CD4-positive, alpha-beta T cell (primary cell): ENCODE data around the gene SH3BGRL3. TPM values are rescaled to one million over a fixed set of nuclear protein-coding genes. Genes with fewer than 3 reads are reported as not detected.

Source experiments
- ATAC-seq: fragments of 200-7000 bp; cut with Tn5 transposase; one replicate; pipeline ENCODE4 v1.10.0; 2022; ENCODE audit warnings: mild to moderate bottlenecking; ENCODE audit not compliant: poor library complexity
- CTCF ChIA-PET: fragments of 350-600 bp; sonication (Branson Sonifier 250); formaldehyde crosslinking; loops from one replicate; lab custom pipeline; 2021; ENCODE audit warnings: antibody characterized with exemption, inconsistent platforms; lab: Charles Lee
- POLR2A ChIA-PET: fragments of 350-600 bp; sonication (Branson Sonifier 250); formaldehyde crosslinking; loops from one replicate; lab custom pipeline; 2021; ENCODE audit warnings: antibody characterized with exemption, inconsistent platforms; lab: Charles Lee
- DNase-seq, 14 experiments: peaks; one replicate each; pipeline ENCODE4 v3.0.0-alpha.2; 2013 to 2020; ENCODE audit warnings: mixed read lengths in 2 of 14
- H3K27ac ChIP-seq, 2 donors: one replicate each; pipeline versions ENCODE4 v1.5.1 to v1.7.0; 2013; ENCODE audit warnings: low read length in 2 of 2, low read depth in 1 of 2, mild to moderate bottlenecking in 1 of 2
- H3K27me3 ChIP-seq, 2 experiments: 1 replicate in 1 of 2; 2 replicates in 1 of 2; pipeline versions ENCODE4 v1.6.1 to v1.7.0; 2013; ENCODE audit warnings: low read length in 2 of 2, control low read depth in 1 of 2, mild to moderate bottlenecking in 1 of 2, moderate library complexity in 1 of 2; ENCODE audit not compliant: insufficient read depth in 2 of 2, control insufficient read depth in 1 of 2
- H3K36me3 ChIP-seq: one replicate; pipeline ENCODE4 v1.6.1; 2013; ENCODE audit warnings: low read length, control low read depth; ENCODE audit not compliant: insufficient read depth
- H3K4me1 ChIP-seq: one replicate; pipeline ENCODE4 v1.6.1; 2013; ENCODE audit warnings: low read length, control low read depth; ENCODE audit not compliant: insufficient read depth
- H3K4me3 ChIP-seq: one replicate; pipeline ENCODE4 v1.5.1; 2013; ENCODE audit warnings: mild to moderate bottlenecking, low read length, moderate library complexity
- H3K9me3 ChIP-seq, 2 experiments: 1 replicate in 1 of 2; 2 replicates in 1 of 2; pipeline versions ENCODE4 v1.6.1 to v1.7.0; 2013; ENCODE audit warnings: low read length in 2 of 2, mild to moderate bottlenecking in 2 of 2, control low read depth in 1 of 2, moderate library complexity in 1 of 2; ENCODE audit not compliant: control insufficient read depth in 1 of 2, insufficient read depth in 1 of 2
- H3K27ac Mint-ChIP-seq: one replicate; pipeline ENCODE4 v1.8.0; 2020; ENCODE audit warnings: mixed read lengths
- H3K27me3 Mint-ChIP-seq: one replicate; pipeline ENCODE4 v1.8.0; 2021; ENCODE audit warnings: mixed read lengths
- H3K36me3 Mint-ChIP-seq: one replicate; pipeline ENCODE4 v1.8.0; 2021; ENCODE audit warnings: low read depth, mixed read lengths
- H3K4me1 Mint-ChIP-seq: one replicate; pipeline ENCODE4 v1.8.0; 2021; ENCODE audit warnings: low read depth, mixed read lengths
- H3K4me3 Mint-ChIP-seq: one replicate; pipeline ENCODE4 v1.8.0; 2020; ENCODE audit warnings: mild to moderate bottlenecking, mixed read lengths
- H3K9me3 Mint-ChIP-seq: one replicate; pipeline ENCODE4 v1.8.0; 2020; ENCODE audit warnings: mixed read lengths
- intact Hi-C, 2 experiments: fragments of 100-400 bp; cut with DNase I in 1 of 2; cut with micrococcal nuclease in 1 of 2; formaldehyde crosslinking; loops; one replicate each; pipeline versions ENCODE4 v1.15.1 to v1.9.0; 2023 to 2025; cut with DNase I, micrococcal nuclease
- total RNA-seq, 174 experiments: library from RNA in 2 of 174; stranded (reverse) in 2 of 174; gene quantifications; one replicate each; pipeline ENCODE4 v1.2.3 and lab custom pipeline; 2021 to 2026
- TF ChIP-seq, protein P1 (sequence below): fragments of 200-600 bp; IDR thresholded peaks from one replicate; pipeline ENCODE4 v1.8.0; 2022; ENCODE audit warnings: antibody characterized with exemption, mild to moderate bottlenecking

SH3BGRL3 gene
- total RNA-seq, 2 experiments from 2014 or later: 178 to 193 TPM

DNA sequence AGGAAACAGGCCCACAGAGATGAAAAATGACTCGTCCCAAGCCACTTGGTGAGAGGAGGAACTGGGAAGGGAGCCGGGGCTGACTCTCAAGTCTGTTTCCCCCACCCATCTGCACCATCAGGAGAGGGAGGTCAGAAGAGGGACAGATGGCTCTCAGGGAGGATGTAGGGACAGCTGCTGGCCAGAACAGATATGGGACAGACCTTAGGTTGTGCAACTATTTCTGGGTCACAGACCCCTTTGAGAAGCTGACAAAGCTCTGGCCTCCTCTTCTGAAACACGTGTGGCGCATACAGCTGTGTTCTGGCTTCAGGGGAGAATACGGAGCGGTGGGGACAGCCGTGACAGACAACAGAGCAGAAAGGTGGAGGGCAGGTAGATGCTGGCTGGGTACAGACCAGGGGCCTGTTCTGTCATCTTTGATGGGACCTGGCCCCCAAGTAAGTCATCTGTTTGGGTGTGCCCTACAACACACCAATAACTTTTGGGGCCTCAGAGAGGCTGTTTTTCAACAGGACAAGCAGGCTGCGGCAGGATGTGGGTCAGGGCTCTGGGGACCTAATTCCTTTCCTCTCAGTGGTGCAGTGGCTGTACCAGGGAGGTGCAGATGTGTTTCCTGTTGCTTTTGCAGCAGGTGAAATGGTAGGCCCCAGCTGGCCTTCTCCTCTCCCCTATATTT lies 7.3 kb downstream of the SH3BGRL3 start:
- Mint-ChIP-seq H3K36me3 (peaks cover 22% of the 10 kb centered on the region), H3K9me3 (no peaks in the 10 kb centered on the region), H3K27me3 (no peaks in the 10 kb centered on the region), H3K4me3 (peak overlapping the region; percentile 79), H3K4me1 (peaks cover 98% of the 10 kb centered on the region), H3K27ac (peak overlapping the region; percentile 95)
- ChIA-PET POLR2A (interaction anchor here (0.7 to 20.7 kb wide), 15 partner anchors 8 to 213 kb away, joined by 3 to 977 read pairs (median 5); partner anchors contain the start of genes CD52, CEP85, DHDDS and HMGN2), CTCF (interaction anchor here (1.8 to 8.8 kb wide), 6 partner anchors 8 to 104 kb away, joined by 7 to 223 read pairs (median 25); partner anchors contain the start of genes CD52, SH3BGRL3 and UBXN11)
- Histone ChIP-seq H3K27me3 (no peaks in the 10 kb centered on the region), H3K4me3 (peak overlapping the region; percentile 12), H3K4me1 (peaks cover 100% of the 10 kb centered on the region), H3K27ac (peak overlapping the region; percentile 89 to 94), H3K9me3 (no peaks in the 10 kb centered on the region), H3K36me3 (peaks cover 21% of the 10 kb centered on the region)
- TF ChIP-seq, protein P1, sequence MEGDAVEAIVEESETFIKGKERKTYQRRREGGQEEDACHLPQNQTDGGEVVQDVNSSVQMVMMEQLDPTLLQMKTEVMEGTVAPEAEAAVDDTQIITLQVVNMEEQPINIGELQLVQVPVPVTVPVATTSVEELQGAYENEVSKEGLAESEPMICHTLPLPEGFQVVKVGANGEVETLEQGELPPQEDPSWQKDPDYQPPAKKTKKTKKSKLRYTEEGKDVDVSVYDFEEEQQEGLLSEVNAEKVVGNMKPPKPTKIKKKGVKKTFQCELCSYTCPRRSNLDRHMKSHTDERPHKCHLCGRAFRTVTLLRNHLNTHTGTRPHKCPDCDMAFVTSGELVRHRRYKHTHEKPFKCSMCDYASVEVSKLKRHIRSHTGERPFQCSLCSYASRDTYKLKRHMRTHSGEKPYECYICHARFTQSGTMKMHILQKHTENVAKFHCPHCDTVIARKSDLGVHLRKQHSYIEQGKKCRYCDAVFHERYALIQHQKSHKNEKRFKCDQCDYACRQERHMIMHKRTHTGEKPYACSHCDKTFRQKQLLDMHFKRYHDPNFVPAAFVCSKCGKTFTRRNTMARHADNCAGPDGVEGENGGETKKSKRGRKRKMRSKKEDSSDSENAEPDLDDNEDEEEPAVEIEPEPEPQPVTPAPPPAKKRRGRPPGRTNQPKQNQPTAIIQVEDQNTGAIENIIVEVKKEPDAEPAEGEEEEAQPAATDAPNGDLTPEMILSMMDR: no peak
- peak; percentile 51 to 93 (median 79) for DNase-seq
- ATAC-seq: peak; percentile 49
- intact Hi-C loops: loop anchor here in 1 of 2 experiments (1.0 to 5.0 kb wide), 2 partner anchors 34 to 70 kb away; no protein-coding TSS in a partner anchor

DNA sequence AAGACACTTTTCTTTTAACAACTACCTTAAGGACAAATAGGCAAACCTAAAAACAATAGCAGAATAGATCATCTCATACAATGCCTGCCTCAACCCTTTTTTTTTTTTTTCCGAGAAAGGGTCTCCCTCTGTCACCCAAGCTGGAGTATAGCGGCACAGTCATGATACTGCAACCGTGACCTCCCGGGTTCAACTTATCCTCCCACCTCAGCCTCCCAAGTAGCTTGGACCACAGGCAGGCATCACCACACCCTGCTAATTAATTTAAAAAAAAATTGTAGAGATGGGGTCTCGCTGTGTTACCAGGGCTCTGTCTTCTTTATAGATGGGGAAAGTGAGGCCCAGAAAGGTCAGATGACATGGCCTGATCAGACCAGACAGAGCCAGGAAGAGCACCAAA lies 7.9 kb downstream of the SH3BGRL3 start:
- Mint-ChIP-seq H3K9me3 (no peaks in the 10 kb centered on the region), H3K4me1 (peaks cover 93% of the 10 kb centered on the region), H3K36me3 (peaks cover 15% of the 10 kb centered on the region), H3K4me3 (peak overlapping the region; percentile 79), H3K27me3 (no peaks in the 10 kb centered on the region), H3K27ac (peak overlapping the region; percentile 95)
- DNase-seq (no peak), ATAC-seq (no peak)
- no peaks in the 10 kb centered on the region for H3K9me3 ChIP-seq
- H3K27me3 ChIP-seq: no peaks in the 10 kb centered on the region
- TF ChIP-seq, protein P1: no peak
- ChIA-PET POLR2A (interaction anchor here (1.0 to 20.7 kb wide), 12 partner anchors 8 to 213 kb away, joined by 3 to 977 read pairs (median 8); partner anchors contain the start of genes CD52, HMGN2, SH3BGRL3 and UBXN11), CTCF (interaction anchor here (1.8 to 8.8 kb wide), 7 partner anchors 8 to 103 kb away, joined by 5 to 223 read pairs (median 17); partner anchors contain the start of genes CD52, SH3BGRL3 and UBXN11)
- intact Hi-C loops: loop anchor here in 1 of 2 experiments (1.0 to 5.0 kb wide), 2 partner anchors 33 to 69 kb away; no protein-coding TSS in a partner anchor
- peak overlapping the region; percentile 89 to 94 for H3K27ac ChIP-seq
- peaks cover 100% of the 10 kb centered on the region for H3K4me1 ChIP-seq
- peaks cover 14% of the 10 kb centered on the region for H3K36me3 ChIP-seq
- H3K4me3 ChIP-seq: peak overlapping the region; percentile 12

DNA sequence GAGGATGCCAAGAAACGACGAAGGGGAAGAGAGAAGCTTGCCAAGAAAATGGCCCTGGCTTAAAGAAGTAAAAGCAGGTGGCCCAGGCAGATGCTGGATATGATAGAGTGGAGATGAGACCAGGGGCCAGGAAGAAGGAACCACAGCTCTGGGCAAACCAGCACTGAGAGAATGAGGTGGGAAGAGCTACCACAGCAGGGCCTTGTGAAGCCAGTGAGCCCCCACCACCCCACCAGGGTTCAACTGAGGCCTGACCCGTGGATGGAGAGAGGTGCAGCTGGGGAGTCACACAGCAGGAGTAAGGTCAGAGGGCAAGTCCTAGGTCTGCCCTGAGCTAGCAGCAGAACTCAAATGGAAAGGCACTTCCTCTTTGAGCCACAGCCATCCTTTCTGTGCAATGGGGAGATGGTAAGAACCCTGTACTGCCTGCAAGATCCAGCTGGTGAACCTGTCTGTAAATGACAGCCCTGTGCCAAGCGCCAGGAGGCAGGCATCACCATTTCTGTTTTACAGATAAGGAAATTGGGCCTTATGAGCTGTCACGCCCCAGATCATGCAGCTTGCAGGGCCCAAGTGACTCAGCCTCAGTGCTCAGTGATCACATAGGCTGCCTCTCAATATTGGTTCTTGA lies 8.5 kb downstream of the SH3BGRL3 start:
- CTCF ChIA-PET: interaction anchor here (0.6 to 8.8 kb wide), 11 partner anchors 9 to 129 kb away, joined by 3 to 223 read pairs (median 7); partner anchors contain the start of genes CD52, CEP85, SH3BGRL3 and UBXN11
- H3K27ac Mint-ChIP-seq: peak overlapping the region; percentile 95
- Histone ChIP-seq H3K9me3 (no peaks in the 10 kb centered on the region), H3K4me1 (peaks cover 99% of the 10 kb centered on the region), H3K4me3 (no peak overlapping the region), H3K27ac (peak overlapping the region; percentile 89 to 94), H3K36me3 (peaks cover 8% of the 10 kb centered on the region), H3K27me3 (no peaks in the 10 kb centered on the region)
- peak overlapping the region; percentile 60 for H3K4me3 Mint-ChIP-seq
- DNase-seq: peak in 13 of 14 experiments; percentile 51 to 84 (median 63)
- H3K36me3 Mint-ChIP-seq: peaks cover 9% of the 10 kb centered on the region
- H3K4me1 Mint-ChIP-seq: peaks cover 90% of the 10 kb centered on the region
- POLR2A ChIA-PET: interaction anchor here (0.5 to 20.7 kb wide), 13 partner anchors 9 to 1541 kb away, joined by 3 to 977 read pairs (median 6); partner anchors contain the start of genes CD52, DHDDS, HMGN2 and SH3BGRL3
- ATAC-seq: peak; percentile 4
- no peaks in the 10 kb centered on the region for H3K27me3 Mint-ChIP-seq
- TF ChIP-seq, protein P1: no peak
- H3K9me3 Mint-ChIP-seq: no peaks in the 10 kb centered on the region
- intact Hi-C loops: loop anchor here in 1 of 2 experiments (5.0 kb wide), 1 partner anchor 69 kb away; no protein-coding TSS in a partner anchor
